ACHN (cell line): ENCODE measurements around the gene OPRL1.
A peak's percentile ranks its signal among the peaks of the same experiment; 100 is the strongest.

Experiments
- DNase-seq: peaks from one replicate; pipeline ENCODE4 v3.0.0-alpha.2; 2015
- in situ Hi-C: cut with HindIII; loops from 2 replicates; pipeline ENCODE4 v1.10.0; 2017; ENCODE audit warnings: low sequenced_read_pairs, low pct_ligation_motif_present, low pct_unique_long_range_greater_than_20kb

OPRL1 gene

GRCh38 chr20:64095927-64096326, 16.0 kb downstream of the OPRL1 start:
- no peak for DNase-seq
- in situ Hi-C loops = no loop called here

DNA sequence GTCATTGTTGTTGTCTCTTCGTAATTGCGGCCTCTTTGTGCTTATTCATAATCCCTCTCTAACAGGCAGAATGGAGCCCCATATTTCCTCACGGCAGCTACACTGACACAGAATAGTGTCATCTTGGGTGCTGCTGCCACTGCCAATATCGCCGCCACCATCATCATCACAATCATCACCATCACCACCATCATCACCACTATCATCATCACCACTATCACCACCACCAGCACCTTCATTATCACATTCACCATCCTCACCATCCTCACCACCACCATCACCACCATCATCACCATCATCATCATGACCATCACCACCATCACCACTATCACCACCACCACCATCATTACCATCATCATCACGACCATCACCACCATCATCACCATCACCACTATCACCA, 16.7 kb downstream of the OPRL1 start:
- in situ Hi-C loops = no loop called here
- DNase-seq = no peak

DNA sequence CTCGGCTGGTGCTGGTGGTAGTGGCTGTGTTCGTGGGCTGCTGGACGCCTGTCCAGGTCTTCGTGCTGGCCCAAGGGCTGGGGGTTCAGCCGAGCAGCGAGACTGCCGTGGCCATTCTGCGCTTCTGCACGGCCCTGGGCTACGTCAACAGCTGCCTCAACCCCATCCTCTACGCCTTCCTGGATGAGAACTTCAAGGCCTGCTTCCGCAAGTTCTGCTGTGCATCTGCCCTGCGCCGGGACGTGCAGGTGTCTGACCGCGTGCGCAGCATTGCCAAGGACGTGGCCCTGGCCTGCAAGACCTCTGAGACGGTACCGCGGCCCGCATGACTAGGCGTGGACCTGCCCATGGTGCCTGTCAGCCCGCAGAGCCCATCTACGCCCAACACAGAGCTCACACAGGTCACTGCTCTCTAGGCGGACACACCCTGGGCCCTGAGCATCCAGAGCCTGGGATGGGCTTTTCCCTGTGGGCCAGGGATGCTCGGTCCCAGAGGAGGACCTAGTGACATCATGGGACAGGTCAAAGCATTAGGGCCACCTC, 18.7 kb downstream of the OPRL1 start:
- in situ Hi-C loops = no loop called here
- DNase-seq = no peak

GRCh38 chr20:64099086-64099786, 19.4 kb downstream of the OPRL1 start:
- no peak for DNase-seq
- in situ Hi-C loops = no loop called here

- no peak for DNase-seq
- in situ Hi-C loops = no loop called here
Measured at GRCh38 chr20:64099880-64100565, 20.1 kb downstream of the OPRL1 start.

DNA sequence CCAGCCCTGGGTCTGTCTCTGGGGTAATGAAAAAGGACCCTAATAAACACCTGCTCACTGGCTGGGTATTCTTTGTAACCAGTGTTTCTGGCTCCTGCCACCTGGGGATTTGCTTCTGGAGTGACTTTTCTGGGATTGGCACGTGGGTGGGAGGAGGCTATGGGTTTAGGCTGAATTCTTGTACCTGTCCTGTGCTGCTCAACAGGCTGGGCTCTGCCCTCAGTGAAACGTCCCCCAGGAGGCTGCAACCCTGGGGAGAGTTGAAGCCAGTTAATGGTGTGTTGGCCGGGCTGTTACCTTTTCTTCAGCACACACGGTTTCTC, 20.6 kb downstream of the OPRL1 start:
- no peak for DNase-seq
- in situ Hi-C loops = no loop called here

DNA sequence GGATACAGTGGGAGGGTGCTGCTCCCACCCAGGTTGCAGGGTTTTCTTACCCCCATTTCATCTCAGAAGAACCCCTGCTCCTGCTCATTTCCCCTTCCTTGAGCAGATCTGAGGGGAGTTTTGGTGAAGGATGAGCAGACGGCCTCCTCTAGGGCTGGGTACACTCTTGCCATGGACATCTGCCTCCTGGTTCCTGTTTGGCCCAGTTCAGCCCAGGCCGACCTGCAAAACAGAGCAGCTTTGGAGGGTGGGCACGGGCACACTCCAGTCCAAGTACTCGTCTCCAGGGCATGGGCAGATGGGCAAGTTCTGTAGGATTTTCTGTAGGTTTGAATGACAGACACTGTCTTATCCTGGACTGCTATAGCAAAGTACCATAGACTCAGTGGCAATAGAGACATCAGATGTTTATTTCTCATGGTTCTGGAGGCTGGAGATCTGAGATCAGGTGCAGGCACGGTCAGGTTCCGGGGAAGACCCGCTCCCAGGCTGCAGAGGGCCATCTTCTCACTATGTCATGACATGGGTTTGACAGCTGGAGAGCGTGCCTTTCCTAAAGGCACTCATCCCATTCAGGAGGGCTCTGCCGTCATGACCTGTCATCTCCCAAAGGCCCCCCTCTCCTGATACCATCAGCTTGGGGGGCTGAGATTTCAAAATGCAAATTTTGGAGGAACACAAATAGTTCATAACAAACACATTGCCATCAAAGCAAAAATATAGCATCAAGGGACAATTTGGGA, 21.2 kb downstream of the OPRL1 start:
- in situ Hi-C loops = no loop called here
- DNase-seq = no peak

GRCh38 chr20:64101731-64102621, 22.1 kb downstream of the OPRL1 start:
- in situ Hi-C loops = no loop called here
- peak; percentile 52 for DNase-seq

- no peak for DNase-seq
- in situ Hi-C loops = no loop called here
Measured at GRCh38 chr20:64102647-64103354, 22.9 kb downstream of the OPRL1 start.

- in situ Hi-C loops = no loop called here
- DNase-seq = no peak
Measured at GRCh38 chr20:64103871-64104666, 24.2 kb downstream of the OPRL1 start.

DNA sequence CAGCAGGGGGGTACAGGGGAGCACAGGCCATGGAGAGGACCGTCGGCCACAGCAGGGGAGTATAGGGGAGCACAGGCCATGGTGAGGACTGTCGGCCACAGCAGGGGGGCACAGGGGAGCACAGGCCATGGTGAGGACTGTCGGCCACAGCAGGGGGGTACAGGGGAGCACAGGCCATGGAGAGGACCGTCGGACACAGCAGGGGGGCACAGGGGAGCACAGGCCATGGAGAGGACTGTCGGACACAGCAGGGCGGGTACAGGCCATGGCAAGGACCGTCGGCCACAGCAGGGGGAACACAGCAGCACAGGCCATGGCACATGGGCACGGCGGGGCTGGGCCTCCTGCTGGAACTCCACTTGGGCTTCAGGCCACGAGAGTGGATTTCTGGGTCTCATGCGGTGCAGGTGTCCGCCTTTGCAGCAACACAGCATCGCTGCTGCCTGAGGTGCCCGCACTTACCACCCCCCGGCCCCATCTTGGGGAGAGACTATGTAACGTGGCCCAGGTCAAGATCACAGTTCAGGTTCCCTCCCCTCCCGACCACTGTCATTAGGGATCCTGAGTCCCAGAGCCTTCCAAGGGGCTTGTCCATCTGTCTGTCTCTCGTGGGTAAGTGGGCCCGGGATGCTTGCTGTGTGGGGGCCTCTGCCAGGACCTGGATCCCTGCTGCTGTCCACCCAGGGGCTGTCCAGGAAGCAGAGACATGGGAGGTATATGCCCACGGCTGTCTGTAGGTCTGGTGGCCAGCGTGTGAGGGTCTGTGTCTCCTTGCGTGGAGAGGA, 25.0 kb downstream of the OPRL1 start:
- no peak for DNase-seq
- in situ Hi-C loops = no loop called here

- in situ Hi-C loops = no loop called here
- DNase-seq = no peak
Measured at GRCh38 chr20:64105846-64106434, 26.1 kb downstream of the OPRL1 start.

DNA sequence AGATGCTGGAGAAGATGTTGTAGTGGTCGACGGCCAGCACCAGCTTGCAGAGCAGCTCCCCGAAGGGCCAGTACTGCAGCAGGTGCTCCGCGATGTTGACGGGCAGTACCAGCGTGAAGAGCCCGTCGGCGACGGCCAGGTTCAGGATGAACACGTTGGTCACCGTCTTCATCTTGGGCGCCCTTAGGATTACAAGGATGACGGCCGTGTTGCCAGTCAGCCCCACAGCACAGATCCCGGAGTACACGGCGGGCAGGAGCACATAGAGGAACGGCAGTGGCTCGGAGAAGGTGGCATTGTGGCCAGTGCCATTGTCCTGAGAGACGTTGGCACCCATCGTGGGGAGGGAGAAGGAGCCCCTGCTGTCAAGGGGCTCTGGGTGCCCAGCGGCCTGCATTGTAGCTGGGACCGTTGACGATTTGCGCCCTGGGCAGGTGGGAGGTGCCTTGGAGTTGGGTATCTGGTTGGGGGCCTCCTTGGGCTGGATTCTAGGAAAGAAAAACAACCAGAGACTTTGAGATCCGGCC, 26.6 kb downstream of the OPRL1 start:
- in situ Hi-C loops = no loop called here
- no peak for DNase-seq

DNA sequence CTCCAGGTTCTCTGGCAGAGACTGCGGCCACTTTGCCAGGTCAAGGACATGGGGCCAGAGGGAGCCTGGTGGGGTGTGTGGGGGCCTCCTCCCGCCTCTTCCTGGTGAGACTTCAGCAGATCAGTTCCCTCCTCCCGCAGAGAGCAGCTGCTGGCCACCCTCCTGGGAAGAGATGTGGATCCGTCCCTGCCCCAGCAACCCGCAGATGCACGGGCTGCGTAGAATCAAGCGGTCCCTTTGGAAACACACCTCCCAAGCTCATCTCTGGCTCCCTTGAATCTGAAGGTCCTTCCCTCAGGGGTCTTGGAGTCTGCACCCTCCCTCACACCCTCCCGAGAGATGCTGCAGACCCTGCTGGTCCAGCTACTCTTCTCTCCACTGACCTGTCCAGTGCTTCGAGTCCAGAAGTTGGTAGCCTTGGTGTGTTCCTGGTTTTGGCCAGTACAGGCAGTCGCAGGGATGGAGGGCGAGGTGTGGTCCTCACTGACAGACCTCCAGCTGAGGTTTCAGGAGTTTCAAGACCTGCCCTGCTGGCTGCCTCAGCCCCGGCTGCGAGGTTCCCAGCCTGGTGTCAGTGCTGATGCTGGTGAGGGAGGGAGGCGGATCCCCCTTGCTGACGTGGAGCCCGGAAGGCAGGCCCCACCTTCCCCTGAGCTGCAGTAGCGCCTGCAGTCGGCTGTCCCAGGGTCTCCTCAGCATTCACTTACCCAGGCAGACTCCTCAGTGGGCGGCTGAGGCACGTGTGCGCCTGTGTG, 27.3 kb downstream of the OPRL1 start, which contains the start of gene NPBWR2:
TSS of gene NPBWR2 (minus strand) at position 585 of the 755 bp plus-strand sequence. CDS start 734 bp downstream, outside the sequence.
- DNase-seq = no peak
- in situ Hi-C loops = no loop called here

GRCh38 chr20:64107736-64108457, 28.0 kb downstream of the OPRL1 start:
- in situ Hi-C loops = no loop called here
- no peak for DNase-seq
